Renal cortex interstitium (tissue), 11 donors: ENCODE data around the gene NKX1-2. TPM values are rescaled to one million over a fixed set of nuclear protein-coding genes. Genes with fewer than 3 reads are reported as not detected.

Experiments
- DNase-seq, 11 donors: peaks; one replicate each; pipeline ENCODE4 v3.0.0-alpha.2; 2013; ENCODE audit warnings: low read depth in 9 of 11, low spot score in 4 of 11; ENCODE audit errors: extremely low read depth in 1 of 11
- polyA plus RNA-seq, 3 donors: library from polyadenylated mRNA; unstranded; fragments of 120-200 nt; gene quantifications; one replicate each; pipeline ENCODE4 v1.2.1, GENCODE V29; 2013; ENCODE audit not compliant: insufficient read length in 3 of 3

Gene NKX1-2
- polyA plus RNA-seq, 3 donors: not detected

DNA sequence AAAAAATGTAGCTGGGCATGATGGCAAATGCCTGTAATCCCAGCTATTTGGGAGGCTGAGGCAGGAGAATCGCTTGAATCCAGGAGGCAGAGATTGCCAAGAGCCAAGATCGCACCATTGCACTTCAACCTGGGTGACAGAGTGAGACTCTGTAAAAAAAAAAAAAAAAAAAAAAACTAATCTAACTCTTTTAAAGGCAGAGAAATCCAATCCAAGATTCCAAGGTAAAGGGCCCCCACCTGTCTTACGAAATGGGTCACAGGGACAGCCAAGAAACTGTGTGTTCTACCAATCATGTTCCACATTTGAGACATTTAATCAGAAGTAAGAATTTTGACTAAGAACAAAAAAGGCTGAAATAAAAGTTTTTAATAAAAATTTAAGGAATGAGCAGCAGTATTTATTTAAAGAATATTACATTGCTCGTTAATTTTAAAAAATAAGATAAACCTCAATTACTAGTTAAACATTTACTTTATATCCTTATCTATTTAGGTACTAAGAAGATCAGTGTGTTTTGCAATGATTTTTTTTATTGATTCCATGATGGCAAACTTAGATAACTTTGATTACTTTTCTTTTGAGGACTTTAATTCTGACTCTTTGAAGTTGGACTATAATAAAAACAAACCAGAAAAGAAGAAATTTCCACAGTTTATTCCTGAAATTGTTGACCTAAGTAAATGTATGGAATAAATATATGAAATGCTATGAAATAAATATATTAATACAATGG, 24.4 kb downstream of the NKX1-2 start:
- no peak for DNase-seq

DNA sequence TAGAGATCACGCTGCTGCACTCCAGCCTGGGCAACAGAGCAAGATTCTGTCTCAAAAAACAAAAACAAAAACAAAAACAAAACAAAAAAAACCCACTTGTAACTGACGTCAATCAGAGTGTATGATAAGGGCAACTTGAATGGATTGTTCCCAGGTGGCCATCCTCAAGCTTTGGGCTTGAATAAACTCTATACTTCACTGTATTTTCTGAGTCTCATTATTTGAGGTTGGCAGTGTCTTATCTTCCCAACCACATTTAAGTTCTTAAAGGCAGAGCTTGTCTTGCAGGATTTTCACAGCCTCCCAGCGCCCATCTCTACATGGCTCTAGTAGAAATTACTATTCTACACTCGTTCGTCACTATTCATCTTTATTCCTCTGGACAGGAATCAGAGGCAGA, 26.0 kb downstream of the NKX1-2 start:
- DNase-seq: no peak

DNA sequence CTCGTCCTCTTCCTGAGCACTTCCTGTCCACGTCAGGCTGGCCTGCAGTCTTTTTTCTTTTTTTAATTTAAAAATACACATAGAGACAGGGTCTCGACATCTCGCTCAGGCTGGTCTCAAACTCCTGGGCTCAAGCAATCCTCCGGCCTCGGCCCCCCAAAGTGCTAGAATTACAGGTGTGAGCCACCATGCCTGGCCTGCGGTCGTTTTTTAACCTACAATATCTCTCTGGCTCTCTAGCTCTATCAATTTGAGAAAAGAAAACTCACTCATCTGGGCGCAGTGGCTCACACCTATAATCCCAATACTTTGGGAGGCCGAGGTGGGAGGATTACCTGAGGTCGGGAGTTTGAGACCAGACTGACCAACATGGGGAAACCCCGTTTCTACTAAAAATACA, 27.1 kb downstream of the NKX1-2 start:
- DNase-seq: no peak

DNA sequence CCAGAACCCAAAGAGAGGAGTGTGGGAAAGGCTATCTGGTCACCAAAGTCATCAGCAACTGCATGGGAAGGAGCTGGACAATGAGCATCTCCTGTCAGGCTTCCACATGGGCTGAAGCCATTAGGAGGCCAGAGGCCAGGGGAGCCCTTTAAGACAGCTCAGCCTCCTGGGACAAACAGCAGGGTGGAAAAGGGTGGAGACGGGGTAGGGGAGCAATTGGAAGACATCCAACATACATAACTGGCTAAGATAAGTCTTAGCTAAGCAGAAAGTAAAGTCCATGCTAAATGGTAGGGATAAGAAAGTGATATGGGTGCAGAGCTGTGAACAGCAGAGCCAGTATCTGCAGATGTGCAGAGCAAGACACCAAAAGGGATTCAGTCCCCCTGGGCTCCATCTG, 29.6 kb downstream of the NKX1-2 start:
- DNase-seq: no peak

DNA sequence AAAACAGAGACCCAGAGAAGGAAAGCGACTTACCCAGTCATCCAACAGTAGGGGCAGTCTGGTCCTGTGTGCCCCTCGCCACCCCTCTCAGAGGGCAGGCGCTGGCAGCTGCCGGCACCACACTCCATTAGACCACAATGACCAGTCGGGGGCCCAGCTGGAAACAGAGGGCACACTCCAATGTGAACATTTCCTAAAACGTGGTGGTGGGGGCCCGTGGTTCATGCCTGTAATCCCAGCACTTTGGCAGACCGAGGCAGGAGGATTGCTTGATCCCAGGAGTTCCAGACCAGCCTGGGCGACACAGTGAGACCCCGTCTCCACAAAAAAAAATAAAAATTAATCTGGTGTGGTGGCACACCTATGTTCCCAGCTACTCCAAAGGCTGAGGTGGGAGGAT, 30.2 kb downstream of the NKX1-2 start:
- DNase-seq: no peak

DNA sequence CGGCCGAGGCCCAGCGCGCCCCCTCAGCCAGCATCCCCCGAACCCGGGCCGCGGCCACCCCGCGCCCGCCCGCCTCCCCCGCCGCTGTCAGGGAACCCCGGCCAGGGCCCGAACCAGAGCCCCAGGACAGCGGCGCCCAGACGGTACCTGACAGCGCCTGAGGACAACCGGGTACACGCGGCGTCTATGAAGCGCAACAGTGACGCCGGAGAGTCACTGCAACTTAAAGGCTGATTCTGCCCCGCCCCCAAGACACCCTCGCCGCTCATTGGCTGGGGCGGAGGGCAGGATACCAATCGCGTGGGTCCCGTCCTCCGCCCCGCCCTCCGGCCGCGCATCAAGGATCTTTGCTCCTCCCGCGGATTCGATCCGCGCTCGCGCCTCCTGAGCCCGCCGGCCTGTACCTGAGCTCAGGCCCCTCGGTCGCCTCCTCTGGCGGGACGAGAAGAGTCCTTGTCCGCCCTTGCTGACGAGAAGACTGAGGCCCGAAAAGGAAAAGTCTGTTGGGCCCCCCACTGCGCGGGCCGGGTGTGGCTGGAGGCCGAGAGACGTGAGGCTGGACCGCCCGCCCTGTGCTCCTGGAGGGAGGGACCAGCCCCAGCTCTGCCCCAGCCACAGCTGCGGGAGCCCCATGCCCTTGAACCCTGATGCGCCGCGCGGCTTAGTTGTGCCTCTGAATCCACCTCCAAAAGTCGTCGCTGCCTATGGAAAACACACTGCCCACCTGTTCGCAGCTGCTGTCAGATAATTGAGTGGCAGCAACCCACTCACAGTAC, 30.9 kb downstream of the NKX1-2 start, which contains the start of gene OAT:
Gene OAT (minus strand): TSS at position 198 of the 776 bp plus-strand sequence. CDS start 6,752 bp downstream, outside the sequence.
- peak; percentile 86 to 98 (median 95) for DNase-seq

DNA sequence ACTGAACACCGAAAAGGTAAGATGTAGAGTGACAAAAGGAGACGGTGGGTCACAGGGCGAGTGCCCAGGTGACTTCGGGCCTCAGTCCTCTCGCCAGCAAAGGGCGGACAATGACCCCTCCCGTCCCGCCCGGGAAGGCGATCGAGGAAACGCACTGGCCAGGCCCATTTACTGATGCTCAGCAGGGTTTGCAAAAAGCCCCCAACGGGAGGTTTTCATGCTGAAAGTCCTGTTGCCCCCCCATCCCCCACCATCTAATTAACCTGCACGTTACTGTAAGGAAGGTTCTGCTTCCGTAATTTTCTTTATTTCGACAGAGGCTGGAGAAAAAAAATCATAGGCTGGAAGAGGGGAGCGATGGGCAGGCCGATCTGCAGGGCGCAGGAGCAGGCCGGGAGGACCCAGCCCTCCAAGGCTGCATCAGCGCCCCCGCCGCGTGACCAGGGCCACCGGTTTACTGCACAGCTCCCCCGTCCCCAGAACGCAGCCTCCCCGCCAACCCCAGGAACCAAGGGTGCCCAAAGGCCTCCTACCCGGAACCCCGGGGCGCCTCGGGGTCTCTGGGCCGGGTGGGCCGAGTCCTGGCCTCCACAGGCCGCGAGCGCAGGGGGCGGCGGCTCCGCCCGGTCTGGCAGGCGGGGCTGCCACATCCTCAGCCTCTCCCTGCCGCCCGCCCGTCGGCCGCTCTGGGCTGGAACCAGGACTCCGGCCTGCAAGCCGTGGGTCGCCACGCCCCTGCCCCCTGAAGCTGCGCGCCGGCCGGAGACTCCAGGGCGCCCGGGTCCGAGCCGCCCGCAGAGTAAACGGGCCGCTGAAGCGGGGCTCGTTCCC, 31.7 kb downstream of the NKX1-2 start:
- peak in 9 of 11 donors; percentile 19 to 58 (median 43) for DNase-seq

DNA sequence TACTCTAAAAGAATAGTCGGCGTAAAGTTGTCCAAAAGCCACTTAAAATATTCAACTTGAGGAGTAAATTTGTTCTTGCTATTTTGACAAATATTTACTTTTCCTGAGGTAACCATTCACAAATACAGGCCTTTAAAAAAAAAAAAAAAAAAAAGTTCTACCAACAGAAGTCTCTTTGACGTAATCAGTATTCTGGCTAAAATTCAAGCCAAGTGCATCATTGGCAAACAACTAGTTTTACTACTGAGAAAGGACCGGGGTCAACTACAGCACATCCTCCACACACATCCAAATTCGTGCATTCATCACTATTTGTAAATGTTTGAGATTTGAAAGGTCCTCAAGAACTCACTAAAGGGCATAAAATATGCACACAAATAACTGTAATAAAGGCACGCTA, 33.1 kb downstream of the NKX1-2 start:
- DNase-seq: no peak

DNA sequence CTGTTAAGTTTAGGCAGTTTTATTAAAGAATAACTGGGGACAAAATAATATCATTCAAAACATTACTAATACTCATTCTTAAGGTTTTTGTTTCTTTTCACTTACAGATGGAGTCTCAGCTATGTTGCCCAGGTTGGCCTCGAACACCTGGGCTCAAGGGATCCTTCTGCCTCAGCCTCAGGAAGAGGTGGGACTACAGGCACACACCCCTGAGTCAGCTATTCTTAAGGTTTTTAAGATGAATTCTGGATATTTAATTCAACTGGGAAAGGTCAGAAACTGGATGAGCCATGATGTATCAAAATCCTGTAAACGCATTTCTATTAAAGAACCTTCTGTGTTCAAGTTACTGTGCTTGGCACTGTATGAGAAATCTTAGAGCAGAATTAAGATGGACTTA, 34.6 kb downstream of the NKX1-2 start:
- DNase-seq: no peak

DNA sequence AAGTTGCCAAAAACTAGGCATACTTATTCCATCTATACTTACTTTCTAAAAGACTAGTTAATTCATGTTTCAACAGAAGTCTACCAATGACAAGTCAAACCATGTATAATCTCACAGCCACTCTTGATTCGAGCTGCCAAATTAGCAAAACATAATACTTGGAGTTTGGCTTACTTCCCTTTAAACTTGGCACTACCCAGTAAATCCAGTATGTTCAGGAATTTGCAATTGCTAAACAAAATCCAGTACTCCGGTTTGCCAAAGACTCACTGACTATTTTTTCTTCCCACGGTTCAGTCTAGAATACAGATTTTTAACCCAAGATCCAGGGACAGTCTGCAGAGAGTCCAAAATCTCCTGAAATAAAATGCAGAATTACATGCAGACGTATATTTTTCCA, 35.8 kb downstream of the NKX1-2 start:
- DNase-seq: no peak

DNA sequence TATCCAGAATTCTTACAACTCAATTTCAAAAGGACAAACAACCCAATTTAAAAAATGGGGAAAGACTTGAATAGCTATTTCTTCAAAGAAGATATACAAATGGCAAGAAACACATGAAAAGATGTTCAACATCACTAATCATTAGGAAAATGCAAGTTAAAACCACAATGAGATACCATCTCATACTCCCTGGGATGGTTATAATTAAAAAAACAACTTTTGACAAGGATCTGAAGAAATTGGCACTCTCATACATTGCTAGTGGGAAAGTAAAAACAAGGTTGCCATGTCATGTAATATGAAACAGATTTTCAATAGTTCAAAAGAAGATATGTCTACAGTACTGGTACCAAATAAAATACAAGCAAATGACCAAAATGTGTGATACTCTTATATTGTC, 40.1 kb downstream of the NKX1-2 start:
- DNase-seq: no peak

DNA sequence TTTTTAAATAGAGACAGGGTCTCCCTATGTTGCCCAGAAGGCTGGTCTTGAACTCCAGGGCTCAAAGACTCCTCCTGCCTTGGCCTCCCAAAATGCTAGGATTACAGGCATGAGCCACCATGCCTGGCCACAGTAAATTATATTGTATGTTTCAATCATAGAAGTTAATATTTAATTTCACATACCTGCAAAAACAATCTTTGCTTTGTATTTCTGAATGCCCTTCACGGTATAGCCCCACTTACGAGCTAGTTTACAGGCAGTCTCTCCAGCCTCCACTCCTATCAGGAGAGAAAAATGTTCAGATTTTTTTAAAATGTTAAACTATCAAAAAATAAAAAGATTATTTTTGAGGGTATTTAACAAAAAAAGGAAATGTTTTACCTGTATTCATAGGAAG, 41.5 kb downstream of the NKX1-2 start:
- no peak for DNase-seq

DNA sequence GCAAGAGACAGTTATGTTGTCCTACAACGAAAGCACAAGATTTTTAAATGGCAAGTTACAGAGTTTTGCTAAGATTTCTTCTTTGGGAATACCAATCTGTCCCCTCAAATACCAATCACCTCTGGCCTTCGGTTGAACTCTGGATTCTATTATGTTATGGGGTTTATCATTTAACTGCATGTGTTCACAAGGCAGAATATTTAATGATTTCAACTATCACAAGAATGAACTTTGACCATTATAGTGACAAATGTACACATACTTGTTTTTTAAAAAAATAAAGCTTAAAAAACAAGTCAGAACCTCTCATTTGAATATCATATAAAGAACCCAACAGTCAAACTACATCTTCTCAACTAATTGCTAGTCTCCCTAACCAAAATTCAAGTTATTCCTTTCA, 42.4 kb downstream of the NKX1-2 start:
- DNase-seq: no peak

DNA sequence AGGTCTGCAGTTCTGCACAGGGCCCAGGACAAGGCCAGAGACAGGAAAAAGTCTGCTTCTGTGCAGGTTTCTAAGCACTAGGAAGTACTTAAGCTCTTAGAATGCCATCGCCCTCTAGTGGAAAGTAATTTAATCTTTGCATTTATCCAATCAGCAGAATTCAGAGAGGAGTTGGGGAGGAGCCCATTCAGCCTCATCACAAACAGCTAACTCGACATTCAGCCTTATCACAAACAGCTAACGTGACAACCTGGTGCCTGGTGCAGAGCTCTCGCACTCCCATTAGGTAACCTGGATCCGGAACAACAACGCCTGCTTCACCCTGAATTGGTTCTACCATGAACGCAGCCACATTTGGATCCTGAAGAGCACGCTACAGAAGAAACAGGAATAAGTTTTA, 46.3 kb downstream of the NKX1-2 start:
- DNase-seq: peak in 10 of 11 donors; percentile 55 to 86 (median 70)

DNA sequence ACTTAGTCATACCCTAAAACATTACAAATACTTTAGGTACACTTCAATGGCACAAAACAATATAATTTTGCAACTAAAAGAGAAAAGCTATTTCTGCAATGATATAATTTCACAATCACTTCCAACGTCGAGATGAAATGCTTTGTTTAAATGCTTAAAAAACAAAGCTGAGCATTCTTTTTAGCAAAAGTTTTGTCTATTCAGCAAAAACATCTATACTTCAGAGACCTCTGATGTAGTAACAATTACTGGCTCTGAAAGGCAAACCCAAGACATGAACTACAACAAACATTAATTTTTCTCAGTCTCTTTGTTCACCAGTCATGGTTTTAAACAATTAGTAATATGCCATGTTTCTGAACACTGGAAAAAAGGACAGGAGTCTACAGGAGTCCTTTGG, 47.6 kb downstream of the NKX1-2 start:
- DNase-seq: no peak

DNA sequence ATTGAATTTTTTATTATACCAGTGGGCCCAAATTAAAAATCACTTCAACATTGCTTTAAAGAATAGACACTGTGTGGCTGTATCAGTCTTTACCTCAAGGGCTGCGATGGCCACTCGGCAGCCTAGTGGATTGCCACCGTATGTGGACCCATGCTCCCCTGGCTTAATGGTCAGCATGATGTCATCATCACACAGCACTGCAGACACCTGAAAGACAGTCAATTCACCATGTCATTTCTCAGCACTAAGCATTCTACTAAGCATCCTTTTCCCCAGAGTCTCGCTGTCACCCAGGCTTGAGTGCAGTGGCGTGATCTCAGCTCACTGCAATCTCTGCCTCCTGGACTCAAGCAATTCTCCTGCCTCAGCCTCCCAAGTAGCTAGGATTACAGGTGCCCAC, 48.2 kb downstream of the NKX1-2 start:
- no peak for DNase-seq
